ENCODE results near the gene GALNT5.

The GALNT5 gene

DNA sequence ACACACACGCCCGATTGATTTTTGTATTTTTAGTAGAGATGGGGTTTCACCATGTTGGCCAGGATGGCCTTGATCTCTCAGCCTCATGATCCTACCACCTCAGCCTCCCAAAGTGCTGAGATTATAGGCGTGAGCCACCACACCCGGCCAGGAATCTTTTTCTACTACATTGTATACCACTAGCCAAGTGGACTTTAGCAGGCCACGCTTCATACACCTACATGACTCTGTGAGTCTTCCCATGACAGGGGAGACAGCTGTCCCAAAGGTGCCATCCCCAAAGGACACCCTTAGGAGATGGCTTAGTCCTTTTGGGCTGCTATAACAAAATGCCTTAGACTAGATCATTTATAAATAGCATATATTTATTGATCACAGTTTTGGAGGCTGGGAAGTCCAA is 35.3 kb downstream of the GALNT5 start:
- peaks cover 4% of the 10 kb centered on the region for H3K4me1 Mint-ChIP-seq
- no peaks in the 10 kb centered on the region for H3K9me3 Mint-ChIP-seq
- no peaks in the 10 kb centered on the region for H3K36me3 Mint-ChIP-seq
- H3K27me3 Mint-ChIP-seq, result no peaks in the 10 kb centered on the region
- H3K4me3 Mint-ChIP-seq, result no peak overlapping the region
- CTCF ChIA-PET, result interaction anchor here (0.9 to 2.0 kb wide), 3 partner anchors 9 to 12 kb away, joined by 4 to 10 read pairs (median 4); no protein-coding TSS in a partner anchor
- no peak overlapping the region for H3K27ac Mint-ChIP-seq
- DNase-seq, result no peak

DNA sequence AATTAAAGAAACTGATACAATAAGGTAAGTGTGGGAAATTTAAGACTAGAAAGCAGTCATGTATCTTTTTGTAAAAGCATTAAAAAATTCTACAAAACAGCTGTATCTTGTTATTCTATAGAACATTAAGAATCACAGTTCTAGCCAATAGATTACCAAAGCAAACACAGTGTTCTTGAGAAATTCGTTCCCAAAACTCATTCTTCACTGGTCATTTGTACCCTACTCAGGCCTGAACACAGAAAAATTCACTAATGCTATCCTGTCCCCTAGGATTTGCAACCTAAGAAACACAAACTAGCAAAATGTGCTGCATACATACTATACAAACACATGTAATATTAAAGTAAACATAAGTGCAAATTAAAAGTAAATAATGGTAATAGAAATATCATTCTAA is 39.0 kb downstream of the GALNT5 start:
- H3K9me3 Mint-ChIP-seq, result no peaks in the 10 kb centered on the region
- CTCF ChIA-PET, result interaction anchor here (1.4 to 1.7 kb wide), 2 partner anchors 8 to 40 kb away, joined by 3 to 7 read pairs; no protein-coding TSS in a partner anchor
- H3K36me3 Mint-ChIP-seq, result no peaks in the 10 kb centered on the region
- H3K27me3 Mint-ChIP-seq, result peaks cover 12% of the 10 kb centered on the region
- no peak overlapping the region for H3K4me3 Mint-ChIP-seq
- peaks cover 4% of the 10 kb centered on the region for H3K4me1 Mint-ChIP-seq
- DNase-seq, result no peak
- no peak overlapping the region for H3K27ac Mint-ChIP-seq

DNA sequence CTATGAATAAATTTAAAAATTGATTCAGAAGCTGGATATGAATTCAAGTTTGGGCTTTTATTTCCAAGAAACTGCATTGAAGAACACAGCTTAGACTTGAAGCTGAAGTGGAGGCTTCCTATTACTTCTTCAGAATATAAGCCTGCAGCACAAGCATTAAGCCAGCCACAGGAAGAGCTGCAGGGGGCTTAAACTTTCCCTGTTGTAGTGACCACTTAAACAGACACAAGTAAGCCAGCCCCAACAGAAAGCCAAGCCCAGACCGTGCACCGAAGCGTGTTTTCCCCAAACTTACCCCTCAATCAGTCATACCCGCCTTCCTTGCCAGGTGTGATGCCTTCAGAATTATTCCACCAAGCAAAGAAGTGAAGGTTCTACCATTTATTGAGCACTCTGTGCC is 39.5 kb downstream of the GALNT5 start:
- Mint-ChIP-seq H3K27ac (no peak overlapping the region), H3K36me3 (no peaks in the 10 kb centered on the region), H3K27me3 (peaks cover 13% of the 10 kb centered on the region), H3K4me1 (peaks cover 4% of the 10 kb centered on the region), H3K4me3 (no peak overlapping the region), H3K9me3 (no peaks in the 10 kb centered on the region)
- DNase-seq, result no peak
- CTCF ChIA-PET, result interaction anchor here (1.4 to 1.7 kb wide), 2 partner anchors 7 to 39 kb away, joined by 3 to 7 read pairs; no protein-coding TSS in a partner anchor

DNA sequence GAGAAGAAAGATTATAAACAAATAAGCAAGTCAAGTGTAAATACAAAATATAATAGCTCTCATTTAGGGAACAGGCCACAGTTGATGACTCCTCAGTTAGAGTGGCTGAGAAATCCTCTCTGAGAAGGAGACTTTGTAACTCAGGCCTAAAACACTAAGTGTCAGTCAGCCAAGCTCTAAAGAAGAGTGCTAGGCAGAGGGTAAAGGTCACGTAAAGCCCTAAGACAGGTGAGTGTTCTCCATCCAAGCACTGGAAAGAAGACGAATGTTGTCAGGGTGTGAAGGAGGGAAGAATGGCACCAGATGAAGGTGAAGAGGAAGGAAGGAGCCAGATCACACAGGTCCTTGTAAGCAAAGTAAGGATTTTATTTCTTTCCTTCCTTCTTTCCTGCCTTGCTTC is 43.8 kb downstream of the GALNT5 start:
- Mint-ChIP-seq H3K27me3 (peaks cover 13% of the 10 kb centered on the region), H3K4me3 (no peak overlapping the region), H3K36me3 (no peaks in the 10 kb centered on the region), H3K4me1 (peaks cover 9% of the 10 kb centered on the region), H3K27ac (no peak overlapping the region), H3K9me3 (no peaks in the 10 kb centered on the region)
- no peak for DNase-seq
- CTCF ChIA-PET, result interaction anchor here (0.5 to 9.1 kb wide), 23 partner anchors 9 to 1455 kb away, joined by 3 to 112 read pairs (median 5); partner anchors contain the start of genes ACVR1, ACVR1C, ERMN and GPD2

DNA sequence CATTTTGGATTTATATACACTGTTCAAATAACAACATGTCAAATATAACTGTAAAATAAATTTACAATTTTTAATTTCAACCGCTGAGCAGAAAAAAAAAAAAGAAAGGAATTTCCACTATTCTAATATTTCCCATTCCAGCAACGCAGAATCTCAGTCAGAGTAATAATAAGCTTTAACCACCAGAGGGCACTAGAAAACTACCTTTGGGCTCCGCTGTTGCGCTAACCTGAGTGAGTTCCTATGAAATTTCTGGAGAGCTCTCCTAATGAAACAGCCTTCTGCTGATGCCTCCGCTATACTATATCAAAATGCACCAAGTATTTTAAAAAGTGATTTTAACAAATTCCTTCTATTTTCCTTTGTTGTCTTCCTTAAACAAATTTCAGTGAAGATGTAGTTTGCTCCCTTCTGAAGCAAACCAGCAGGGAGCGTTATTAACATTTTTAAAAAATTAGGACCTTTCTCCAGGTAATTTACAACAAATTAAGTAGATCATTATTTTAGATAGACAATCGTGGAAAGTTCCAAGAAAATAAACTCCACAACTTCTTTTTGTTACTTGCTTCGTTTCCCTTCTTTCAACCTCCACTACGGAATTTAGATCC is 45.1 kb downstream of the GALNT5 start:
- Mint-ChIP-seq H3K27me3 (peaks cover 13% of the 10 kb centered on the region), H3K36me3 (no peaks in the 10 kb centered on the region), H3K27ac (no peak overlapping the region), H3K4me1 (peaks cover 20% of the 10 kb centered on the region), H3K4me3 (no peak overlapping the region), H3K9me3 (no peaks in the 10 kb centered on the region)
- CTCF ChIA-PET, result interaction anchor here (0.6 to 9.1 kb wide), 56 partner anchors 9 to 1466 kb away, joined by 3 to 112 read pairs (median 4); partner anchors contain the start of genes ACVR1, ACVR1C, ERMN and GPD2
- peak; percentile 45 for DNase-seq

DNA sequence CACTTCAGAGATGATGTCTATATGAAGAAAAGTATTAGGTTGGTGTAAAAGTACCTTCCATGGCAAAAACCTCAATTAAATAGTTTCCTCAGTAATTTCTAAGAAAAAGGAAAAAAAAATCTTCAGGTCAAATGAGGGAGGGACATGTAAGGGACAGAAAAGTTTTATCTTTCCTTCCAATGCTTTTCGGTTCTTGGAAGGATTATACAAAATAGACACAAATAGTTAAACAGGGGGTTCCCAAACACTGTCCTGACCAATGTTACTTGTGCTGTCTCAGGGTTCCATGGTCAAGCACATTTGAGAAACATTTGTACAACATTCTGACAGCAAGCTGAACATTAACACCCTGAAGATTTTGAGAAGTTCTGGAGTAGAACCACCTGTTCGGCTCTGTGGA is 46.1 kb downstream of the GALNT5 start:
- peaks cover 20% of the 10 kb centered on the region for H3K4me1 Mint-ChIP-seq
- CTCF ChIA-PET, result interaction anchor here (0.9 to 9.1 kb wide), 17 partner anchors 8 to 708 kb away, joined by 3 to 112 read pairs (median 10); partner anchors contain the start of gene ERMN
- no peaks in the 10 kb centered on the region for H3K36me3 Mint-ChIP-seq
- peaks cover 8% of the 10 kb centered on the region for H3K27me3 Mint-ChIP-seq
- no peaks in the 10 kb centered on the region for H3K9me3 Mint-ChIP-seq
- no peak overlapping the region for H3K27ac Mint-ChIP-seq
- DNase-seq, result no peak
- H3K4me3 Mint-ChIP-seq, result no peak overlapping the region

DNA sequence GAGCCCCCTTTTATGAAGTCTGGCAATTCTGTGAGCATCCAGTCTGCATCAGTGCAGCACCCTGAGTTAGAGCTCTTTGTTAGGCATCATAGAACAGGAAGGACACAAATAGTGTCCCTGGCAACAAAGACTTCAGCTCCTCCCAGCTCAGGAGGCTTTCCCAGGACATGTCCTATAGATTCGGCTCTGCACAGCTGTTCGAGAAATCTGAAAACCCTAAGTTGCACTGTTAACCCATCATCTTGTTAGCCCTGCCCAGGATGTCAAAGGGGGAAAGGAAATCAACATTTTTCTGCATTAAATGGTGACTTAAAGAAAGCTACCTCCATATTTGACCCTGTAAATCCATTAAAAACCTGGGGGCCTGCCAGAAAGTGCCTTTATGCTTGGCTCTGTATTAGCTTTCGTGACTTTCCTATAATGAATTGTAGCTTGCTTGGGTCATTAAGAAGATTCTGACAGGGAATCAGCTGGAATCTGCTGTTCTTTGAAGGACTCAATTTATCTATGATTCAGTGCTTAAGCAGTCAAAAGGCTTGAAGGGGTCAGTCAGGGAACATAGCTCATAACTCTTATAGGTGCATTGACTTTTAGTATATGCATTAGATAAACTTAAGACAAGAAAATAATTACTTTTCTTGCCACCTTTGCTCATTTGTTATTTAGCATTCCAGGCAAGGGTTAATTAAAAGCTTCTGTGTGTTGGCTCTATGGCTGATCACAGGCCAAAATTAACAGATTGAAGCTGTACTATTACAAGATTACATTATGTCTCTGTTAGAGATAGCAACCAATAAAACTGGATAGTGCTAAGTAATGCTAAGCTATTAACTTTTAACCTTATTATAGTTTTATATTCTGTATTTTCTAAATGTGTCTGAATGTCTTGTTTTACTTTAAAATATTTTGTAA is 47.6 kb downstream of the GALNT5 start:
- H3K9me3 Mint-ChIP-seq, result no peaks in the 10 kb centered on the region
- peaks cover 4% of the 10 kb centered on the region for H3K27me3 Mint-ChIP-seq
- no peak for DNase-seq
- peaks cover 20% of the 10 kb centered on the region for H3K4me1 Mint-ChIP-seq
- H3K4me3 Mint-ChIP-seq, result no peak overlapping the region
- no peak overlapping the region for H3K27ac Mint-ChIP-seq
- CTCF ChIA-PET, result interaction anchor here (0.6 to 9.1 kb wide), 19 partner anchors 9 to 1449 kb away, joined by 3 to 112 read pairs (median 4); partner anchors contain the start of gene ERMN
- H3K36me3 Mint-ChIP-seq, result no peaks in the 10 kb centered on the region

DNA sequence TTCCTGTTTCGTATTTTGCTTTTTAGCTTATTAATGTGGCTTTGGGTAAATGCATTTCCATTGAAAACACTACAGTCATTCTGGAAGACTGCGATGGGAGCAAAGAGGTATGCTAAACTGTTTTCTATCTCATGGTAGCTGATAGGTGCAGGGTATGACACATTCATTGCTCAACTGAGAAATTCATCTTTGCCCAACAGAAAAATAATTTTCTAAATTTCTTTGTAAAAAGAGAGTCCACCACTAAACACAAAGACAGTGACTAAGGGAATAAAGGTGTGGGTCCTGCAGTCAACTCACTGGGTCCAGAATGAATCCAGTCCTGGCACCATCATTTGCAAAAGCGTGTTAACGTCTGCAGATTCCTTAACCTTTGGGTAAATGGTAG is 48.2 kb downstream of the GALNT5 start:
- H3K4me1 Mint-ChIP-seq, result peaks cover 20% of the 10 kb centered on the region
- CTCF ChIA-PET, result interaction anchor here (0.6 to 9.1 kb wide), 15 partner anchors 18 to 1448 kb away, joined by 3 to 112 read pairs (median 5); partner anchors contain the start of gene ERMN
- no peaks in the 10 kb centered on the region for H3K9me3 Mint-ChIP-seq
- no peak for DNase-seq
- H3K4me3 Mint-ChIP-seq, result no peak overlapping the region
- no peak overlapping the region for H3K27ac Mint-ChIP-seq
- peaks cover 4% of the 10 kb centered on the region for H3K27me3 Mint-ChIP-seq
- H3K36me3 Mint-ChIP-seq, result no peaks in the 10 kb centered on the region

DNA sequence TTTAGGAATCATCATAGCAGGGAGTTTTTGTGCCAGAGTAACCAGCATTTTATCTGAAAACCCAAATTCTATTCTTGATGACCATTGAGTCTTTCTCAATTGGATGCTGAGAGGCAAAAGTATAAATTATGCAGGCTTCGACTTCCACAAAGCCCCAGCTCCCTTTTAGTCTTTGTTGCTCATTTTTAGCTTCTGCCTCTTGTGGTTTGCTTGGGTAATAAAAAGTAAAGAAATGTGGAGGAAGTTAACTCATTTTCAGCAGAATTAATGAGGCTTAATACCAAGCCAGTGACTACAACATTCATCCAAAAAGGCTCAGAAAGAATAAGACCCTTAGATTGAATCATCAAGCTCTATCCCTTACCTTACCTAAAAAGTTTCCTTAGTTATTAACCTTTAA is 49.5 kb downstream of the GALNT5 start:
- no peak for DNase-seq
- Mint-ChIP-seq H3K9me3 (no peaks in the 10 kb centered on the region), H3K4me1 (peaks cover 20% of the 10 kb centered on the region), H3K36me3 (no peaks in the 10 kb centered on the region), H3K27me3 (no peaks in the 10 kb centered on the region), H3K27ac (no peak overlapping the region), H3K4me3 (no peak overlapping the region)
- CTCF ChIA-PET, result interaction anchor here (0.8 to 9.1 kb wide), 13 partner anchors 12 to 444 kb away, joined by 3 to 112 read pairs (median 4); partner anchors contain the start of gene ERMN

DNA sequence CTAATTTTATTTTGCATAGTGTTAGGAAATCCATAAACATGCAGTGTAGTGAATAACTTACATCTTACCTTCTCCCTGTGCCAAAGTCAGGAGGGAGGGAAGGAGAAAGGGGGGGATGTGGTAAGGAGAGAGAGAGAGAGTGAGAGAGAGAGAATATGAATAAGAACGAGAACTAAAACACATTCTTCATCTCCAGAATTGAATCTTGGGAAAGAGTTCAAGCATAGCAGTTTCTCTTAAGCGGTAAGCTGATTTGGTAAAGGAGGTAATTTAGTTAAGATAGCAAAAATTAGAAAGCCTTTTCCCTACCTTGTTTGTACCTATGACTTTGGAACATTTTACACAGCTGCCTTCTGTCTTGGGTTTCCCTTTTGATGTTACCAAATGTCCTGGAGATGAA is 52.4 kb downstream of the GALNT5 start:
- no peak overlapping the region for H3K4me3 Mint-ChIP-seq
- no peak overlapping the region for H3K27ac Mint-ChIP-seq
- H3K36me3 Mint-ChIP-seq, result no peaks in the 10 kb centered on the region
- H3K9me3 Mint-ChIP-seq, result no peaks in the 10 kb centered on the region
- DNase-seq, result no peak
- H3K27me3 Mint-ChIP-seq, result no peaks in the 10 kb centered on the region
- CTCF ChIA-PET, result interaction anchor here (1.4 to 2.9 kb wide), 6 partner anchors 7 to 182 kb away, joined by 3 to 17 read pairs (median 7); no protein-coding TSS in a partner anchor
- peaks cover 18% of the 10 kb centered on the region for H3K4me1 Mint-ChIP-seq

DNA sequence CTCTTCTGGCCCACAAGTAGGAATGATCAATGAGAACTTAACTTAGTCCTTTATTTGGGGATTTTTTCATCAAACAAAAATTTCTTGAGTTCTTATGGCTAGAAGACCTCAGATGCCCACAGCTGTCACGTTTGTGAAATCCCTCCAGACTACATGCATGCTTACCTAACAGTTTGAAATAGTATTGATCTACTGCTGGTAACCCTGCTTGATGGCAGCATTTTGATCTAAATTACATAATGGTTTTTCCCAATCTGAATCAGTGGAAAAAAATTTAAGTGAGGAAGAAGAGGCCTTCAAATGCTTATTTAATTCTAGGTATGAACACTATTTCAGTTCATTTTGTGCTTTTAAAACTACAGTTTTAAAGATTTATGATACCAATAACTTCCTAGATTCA is 54.2 kb downstream of the GALNT5 start:
- H3K36me3 Mint-ChIP-seq, result peaks cover 2% of the 10 kb centered on the region
- H3K9me3 Mint-ChIP-seq, result no peaks in the 10 kb centered on the region
- CTCF ChIA-PET, result interaction anchor here (1.1 to 2.9 kb wide), 4 partner anchors 9 to 282 kb away, joined by 3 to 17 read pairs (median 8); no protein-coding TSS in a partner anchor
- no peak overlapping the region for H3K4me3 Mint-ChIP-seq
- no peak for DNase-seq
- no peaks in the 10 kb centered on the region for H3K27me3 Mint-ChIP-seq
- H3K4me1 Mint-ChIP-seq, result peaks cover 12% of the 10 kb centered on the region
- no peak overlapping the region for H3K27ac Mint-ChIP-seq

DNA sequence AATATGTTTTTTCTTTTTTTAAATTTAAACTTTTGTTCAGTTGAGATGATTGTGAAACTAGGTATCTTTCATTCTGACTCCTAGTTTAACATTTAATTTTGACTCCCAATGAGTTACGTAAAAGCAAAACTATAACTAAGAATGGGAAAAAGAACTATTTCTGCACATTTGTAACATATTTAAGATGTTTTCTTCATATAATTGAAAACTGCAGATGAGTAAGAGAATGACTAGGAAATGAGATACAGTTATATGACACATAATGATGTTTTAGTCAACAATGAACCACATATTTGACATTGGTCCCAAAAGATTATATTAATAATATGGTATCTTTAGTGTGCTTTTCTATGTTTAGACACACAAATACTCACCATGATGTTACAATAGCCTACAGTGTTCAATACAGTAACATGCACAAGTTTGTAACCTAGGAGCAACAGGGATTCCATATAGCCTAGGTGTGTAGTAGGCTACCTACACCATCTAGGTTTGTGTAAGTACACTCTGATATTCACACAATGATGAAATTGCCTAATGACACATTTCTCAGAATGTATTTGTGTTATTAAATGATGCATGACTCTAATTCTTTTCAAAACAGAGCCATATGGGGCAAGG is 55.5 kb downstream of the GALNT5 start:
- Mint-ChIP-seq H3K4me1 (peaks cover 5% of the 10 kb centered on the region), H3K36me3 (peaks cover 2% of the 10 kb centered on the region), H3K9me3 (no peaks in the 10 kb centered on the region), H3K4me3 (no peak overlapping the region), H3K27me3 (no peaks in the 10 kb centered on the region), H3K27ac (no peak overlapping the region)
- DNase-seq, result no peak
- CTCF ChIA-PET, result no interaction called here

DNA sequence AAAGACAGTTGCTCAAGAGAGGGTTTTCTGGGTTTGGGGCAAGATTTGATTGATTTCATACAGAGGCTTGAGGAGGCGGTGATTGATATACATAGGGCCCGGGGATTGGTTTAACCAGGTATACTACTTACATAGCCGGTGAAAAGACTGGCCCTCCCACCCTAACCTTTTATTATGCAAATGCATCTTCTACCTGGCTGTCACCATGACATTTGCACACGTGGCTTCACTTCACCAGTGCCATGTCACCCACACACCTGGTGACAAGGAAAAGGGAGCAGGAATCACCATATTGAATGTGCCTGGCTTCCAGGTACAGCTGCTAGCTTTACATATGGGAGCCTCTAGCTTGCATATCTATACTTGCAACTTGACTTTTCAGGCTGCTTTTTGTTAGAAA is 58.4 kb downstream of the GALNT5 start:
- H3K36me3 Mint-ChIP-seq, result peaks cover 14% of the 10 kb centered on the region
- H3K27me3 Mint-ChIP-seq, result no peaks in the 10 kb centered on the region
- CTCF ChIA-PET, result interaction anchor here (1.9 to 4.4 kb wide), 3 partner anchors 11 to 20 kb away, joined by 6 to 31 read pairs (median 9); no protein-coding TSS in a partner anchor
- peaks cover 5% of the 10 kb centered on the region for H3K4me1 Mint-ChIP-seq
- H3K27ac Mint-ChIP-seq, result no peak overlapping the region
- no peaks in the 10 kb centered on the region for H3K9me3 Mint-ChIP-seq
- DNase-seq, result no peak
- no peak overlapping the region for H3K4me3 Mint-ChIP-seq

Measured in activated naive CD4-positive, alpha-beta T cell treated with anti-CD3 and anti-CD28 coated beads, Interleukin-2, amount 10 ng/mL, durations not matched to agents 7 days and 5 days (primary cell).